ENCODE measurements around the gene EMD. TPM values are rescaled to one million over a fixed set of nuclear protein-coding genes. Genes with fewer than 3 reads are reported as not detected.
A peak's percentile ranks its signal among the peaks of the same experiment; 100 is the strongest.

EMD gene
- total and polyA plus RNA-seq, 2 of the 13 experiments (the other 11 are each of a cell fraction or from before 2014, with no cell fraction given), result 14.5 to 14.9 TPM

DNA sequence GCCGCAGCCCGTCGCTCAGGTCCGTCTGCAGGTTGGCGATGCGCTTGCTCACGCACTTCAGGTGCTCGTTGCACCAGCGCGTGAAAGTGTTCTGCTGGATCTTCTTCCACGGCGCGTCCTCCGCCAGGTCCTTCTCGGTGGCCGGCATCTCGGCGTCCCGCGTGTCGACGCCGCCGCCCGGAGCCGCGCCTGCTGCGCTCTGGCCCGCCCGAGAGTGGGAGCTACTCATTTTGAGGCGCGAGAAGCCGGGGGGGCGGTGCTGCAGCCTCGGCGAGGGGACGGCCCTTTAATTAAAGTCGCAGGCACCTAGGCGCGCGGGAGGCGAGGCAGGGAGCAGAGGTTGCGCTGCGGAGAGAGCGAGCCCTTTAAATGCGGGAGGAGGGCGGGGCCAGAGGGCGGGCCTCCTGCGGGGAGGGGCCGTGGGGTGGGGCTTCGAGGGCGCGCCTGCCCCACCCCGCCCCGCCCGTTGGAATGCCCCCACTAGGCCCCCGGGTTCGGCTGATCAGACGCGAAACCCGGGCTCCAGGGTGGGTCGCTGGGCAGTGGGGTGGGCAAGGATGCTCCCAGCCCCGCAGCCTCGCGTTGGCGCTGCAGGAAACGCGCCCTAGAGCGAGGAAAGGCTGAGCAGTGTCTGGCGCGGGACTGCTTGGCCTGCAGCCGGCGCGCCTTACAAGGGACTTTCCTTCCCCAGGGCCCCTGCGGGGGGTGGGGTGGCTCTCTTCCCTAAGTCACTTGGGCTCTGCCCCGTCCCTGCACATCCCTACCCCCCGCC, 7.9 kb upstream of the EMD start (continued):
- TF ChIP-seq POGZ (CRISPR knock-in tag; IDR thresholded peaks at IDR 0.05) (0 out of 2 replicates have a peak, but pooled peaks have one; percentile 13), NONO (IDR thresholded peaks at IDR 0.05) (no peak), NONO (CRISPR knock-in tag; conservative IDR thresholded peaks at IDR 0.05) (peak; percentile 71), ZNF350 (CRISPR knock-in tag; IDR thresholded peaks at IDR 0.05; ENCODE audit: borderline replicate concordance, low read depth) (peak; percentile 46; the same call in 1 of the 2 replicates), BRCA1 (CRISPR knock-in tag; IDR thresholded peaks at IDR 0.05) (no peak), ERF (CRISPR knock-in tag; IDR thresholded peaks at IDR 0.05) (peak; percentile 77; the same call in 1 of the 2 replicates), ZNF160 (CRISPR knock-in tag; IDR thresholded peaks at IDR 0.05) (peak; percentile 30; the same call in 1 of the 2 replicates), BORCS8-MEF2B (CRISPR knock-in tag; IDR thresholded peaks at IDR 0.05) (peak; percentile 57; the same call in 1 of the 2 replicates), ARNTL (CRISPR knock-in tag; IDR thresholded peaks at IDR 0.05) (no peak), REXO4 (CRISPR knock-in tag; IDR thresholded peaks at IDR 0.05; ENCODE audit: borderline replicate concordance) (no peak), KMT2A (CRISPR knock-in tag; IDR thresholded peaks at IDR 0.05) (peak; percentile 54; the same call in 1 of the 2 replicates), ZNF670 (CRISPR knock-in tag; IDR thresholded peaks at IDR 0.05; ENCODE audit: borderline replicate concordance) (no peak), ETV6 (CRISPR knock-in tag; conservative IDR thresholded peaks at IDR 0.05) (no peak), ZNF274 (CRISPR knock-in tag; IDR thresholded peaks at IDR 0.05) (peak; percentile 72), ZNF24 (IDR thresholded peaks at IDR 0.05) (no peak), ZFYVE20 (CRISPR knock-in tag; IDR thresholded peaks at IDR 0.05; ENCODE audit: borderline replicate concordance, low read depth) (no peak), ZNF317 (CRISPR knock-in tag; IDR thresholded peaks at IDR 0.05) (0 out of 2 replicates have a peak, but pooled peaks have one; percentile 20), GABPB1 (CRISPR knock-in tag; IDR thresholded peaks at IDR 0.05) (peak; percentile 72), NFKBIZ (CRISPR knock-in tag; IDR thresholded peaks at IDR 0.05) (no peak)
- TF ChIP-seq, protein P1, sequence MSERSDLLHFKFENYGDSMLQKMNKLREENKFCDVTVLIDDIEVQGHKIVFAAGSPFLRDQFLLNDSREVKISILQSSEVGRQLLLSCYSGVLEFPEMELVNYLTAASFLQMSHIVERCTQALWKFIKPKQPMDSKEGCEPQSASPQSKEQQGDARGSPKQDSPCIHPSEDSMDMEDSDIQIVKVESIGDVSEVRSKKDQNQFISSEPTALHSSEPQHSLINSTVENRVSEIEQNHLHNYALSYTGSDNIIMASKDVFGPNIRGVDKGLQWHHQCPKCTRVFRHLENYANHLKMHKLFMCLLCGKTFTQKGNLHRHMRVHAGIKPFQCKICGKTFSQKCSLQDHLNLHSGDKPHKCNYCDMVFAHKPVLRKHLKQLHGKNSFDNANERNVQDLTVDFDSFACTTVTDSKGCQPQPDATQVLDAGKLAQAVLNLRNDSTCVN (CRISPR knock-in tag; IDR thresholded peaks at IDR 0.05; ENCODE audit: borderline replicate concordance), result no peak
- TF ChIP-seq, protein P2, sequence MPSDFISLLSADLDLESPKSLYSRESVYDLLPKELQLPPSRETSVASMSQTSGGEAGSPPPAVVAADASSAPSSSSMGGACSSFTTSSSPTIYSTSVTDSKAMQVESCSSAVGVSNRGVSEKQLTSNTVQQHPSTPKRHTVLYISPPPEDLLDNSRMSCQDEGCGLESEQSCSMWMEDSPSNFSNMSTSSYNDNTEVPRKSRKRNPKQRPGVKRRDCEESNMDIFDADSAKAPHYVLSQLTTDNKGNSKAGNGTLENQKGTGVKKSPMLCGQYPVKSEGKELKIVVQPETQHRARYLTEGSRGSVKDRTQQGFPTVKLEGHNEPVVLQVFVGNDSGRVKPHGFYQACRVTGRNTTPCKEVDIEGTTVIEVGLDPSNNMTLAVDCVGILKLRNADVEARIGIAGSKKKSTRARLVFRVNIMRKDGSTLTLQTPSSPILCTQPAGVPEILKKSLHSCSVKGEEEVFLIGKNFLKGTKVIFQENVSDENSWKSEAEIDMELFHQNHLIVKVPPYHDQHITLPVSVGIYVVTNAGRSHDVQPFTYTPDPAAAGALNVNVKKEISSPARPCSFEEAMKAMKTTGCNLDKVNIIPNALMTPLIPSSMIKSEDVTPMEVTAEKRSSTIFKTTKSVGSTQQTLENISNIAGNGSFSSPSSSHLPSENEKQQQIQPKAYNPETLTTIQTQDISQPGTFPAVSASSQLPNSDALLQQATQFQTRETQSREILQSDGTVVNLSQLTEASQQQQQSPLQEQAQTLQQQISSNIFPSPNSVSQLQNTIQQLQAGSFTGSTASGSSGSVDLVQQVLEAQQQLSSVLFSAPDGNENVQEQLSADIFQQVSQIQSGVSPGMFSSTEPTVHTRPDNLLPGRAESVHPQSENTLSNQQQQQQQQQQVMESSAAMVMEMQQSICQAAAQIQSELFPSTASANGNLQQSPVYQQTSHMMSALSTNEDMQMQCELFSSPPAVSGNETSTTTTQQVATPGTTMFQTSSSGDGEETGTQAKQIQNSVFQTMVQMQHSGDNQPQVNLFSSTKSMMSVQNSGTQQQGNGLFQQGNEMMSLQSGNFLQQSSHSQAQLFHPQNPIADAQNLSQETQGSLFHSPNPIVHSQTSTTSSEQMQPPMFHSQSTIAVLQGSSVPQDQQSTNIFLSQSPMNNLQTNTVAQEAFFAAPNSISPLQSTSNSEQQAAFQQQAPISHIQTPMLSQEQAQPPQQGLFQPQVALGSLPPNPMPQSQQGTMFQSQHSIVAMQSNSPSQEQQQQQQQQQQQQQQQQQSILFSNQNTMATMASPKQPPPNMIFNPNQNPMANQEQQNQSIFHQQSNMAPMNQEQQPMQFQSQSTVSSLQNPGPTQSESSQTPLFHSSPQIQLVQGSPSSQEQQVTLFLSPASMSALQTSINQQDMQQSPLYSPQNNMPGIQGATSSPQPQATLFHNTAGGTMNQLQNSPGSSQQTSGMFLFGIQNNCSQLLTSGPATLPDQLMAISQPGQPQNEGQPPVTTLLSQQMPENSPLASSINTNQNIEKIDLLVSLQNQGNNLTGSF (CRISPR knock-in tag; IDR thresholded peaks at IDR 0.05), result no peak
- TF ChIP-seq, protein P3, sequence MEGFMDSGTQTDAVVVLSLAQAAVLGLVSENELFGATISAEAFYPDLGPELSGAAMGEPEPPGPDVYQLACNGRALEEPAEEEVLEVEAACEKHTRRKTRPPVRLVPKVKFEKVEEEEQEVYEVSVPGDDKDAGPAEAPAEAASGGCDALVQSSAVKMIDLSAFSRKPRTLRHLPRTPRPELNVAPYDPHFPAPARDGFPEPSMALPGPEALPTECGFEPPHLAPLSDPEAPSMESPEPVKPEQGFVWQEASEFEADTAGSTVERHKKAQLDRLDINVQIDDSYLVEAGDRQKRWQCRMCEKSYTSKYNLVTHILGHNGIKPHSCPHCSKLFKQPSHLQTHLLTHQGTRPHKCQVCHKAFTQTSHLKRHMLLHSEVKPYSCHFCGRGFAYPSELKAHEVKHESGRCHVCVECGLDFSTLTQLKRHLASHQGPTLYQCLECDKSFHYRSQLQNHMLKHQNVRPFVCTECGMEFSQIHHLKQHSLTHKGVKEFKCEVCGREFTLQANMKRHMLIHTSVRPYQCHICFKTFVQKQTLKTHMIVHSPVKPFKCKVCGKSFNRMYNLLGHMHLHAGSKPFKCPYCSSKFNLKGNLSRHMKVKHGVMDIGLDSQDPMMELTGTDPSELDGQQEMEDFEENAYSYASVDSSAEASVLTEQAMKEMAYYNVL (CRISPR knock-in tag; IDR thresholded peaks at IDR 0.05; ENCODE audit: borderline replicate concordance), result peak; percentile 60; the same call in 1 of the 2 replicates
